ENCODE data around the gene SH2D6.

Gene SH2D6

DNA sequence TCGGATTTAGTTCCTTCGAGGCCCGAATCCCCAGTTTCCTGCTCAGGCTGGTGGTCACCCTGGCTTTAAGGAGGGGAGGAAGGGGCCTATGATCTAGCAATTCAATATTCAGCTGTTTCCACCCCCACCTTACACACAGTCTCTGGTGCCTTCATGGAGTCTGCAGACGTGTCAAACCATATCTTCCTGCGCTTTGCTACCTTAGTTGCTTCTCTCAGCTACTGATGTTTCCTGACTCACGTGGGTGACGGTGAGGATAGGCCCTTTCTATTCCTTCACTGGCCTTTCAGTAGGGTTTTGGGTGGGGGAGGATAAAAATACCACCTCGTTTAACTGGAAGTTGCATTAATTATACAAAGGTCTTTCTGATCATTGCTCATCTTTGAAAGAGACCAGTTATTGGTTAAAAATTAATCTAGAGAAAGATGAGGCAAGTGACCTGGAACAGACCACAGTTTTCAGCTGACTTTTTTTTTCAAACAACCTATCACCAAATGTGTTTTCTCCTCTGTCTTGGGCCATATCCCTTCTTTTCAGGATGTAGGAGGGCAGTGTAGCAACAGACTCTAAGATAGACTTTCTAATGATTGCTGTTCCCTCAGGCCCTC, 49.7 kb downstream of the SH2D6 start:
- TF ChIP-seq, protein P1, sequence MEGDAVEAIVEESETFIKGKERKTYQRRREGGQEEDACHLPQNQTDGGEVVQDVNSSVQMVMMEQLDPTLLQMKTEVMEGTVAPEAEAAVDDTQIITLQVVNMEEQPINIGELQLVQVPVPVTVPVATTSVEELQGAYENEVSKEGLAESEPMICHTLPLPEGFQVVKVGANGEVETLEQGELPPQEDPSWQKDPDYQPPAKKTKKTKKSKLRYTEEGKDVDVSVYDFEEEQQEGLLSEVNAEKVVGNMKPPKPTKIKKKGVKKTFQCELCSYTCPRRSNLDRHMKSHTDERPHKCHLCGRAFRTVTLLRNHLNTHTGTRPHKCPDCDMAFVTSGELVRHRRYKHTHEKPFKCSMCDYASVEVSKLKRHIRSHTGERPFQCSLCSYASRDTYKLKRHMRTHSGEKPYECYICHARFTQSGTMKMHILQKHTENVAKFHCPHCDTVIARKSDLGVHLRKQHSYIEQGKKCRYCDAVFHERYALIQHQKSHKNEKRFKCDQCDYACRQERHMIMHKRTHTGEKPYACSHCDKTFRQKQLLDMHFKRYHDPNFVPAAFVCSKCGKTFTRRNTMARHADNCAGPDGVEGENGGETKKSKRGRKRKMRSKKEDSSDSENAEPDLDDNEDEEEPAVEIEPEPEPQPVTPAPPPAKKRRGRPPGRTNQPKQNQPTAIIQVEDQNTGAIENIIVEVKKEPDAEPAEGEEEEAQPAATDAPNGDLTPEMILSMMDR (IDR thresholded peaks at IDR 0.05; ENCODE audit: extremely low read depth, missing control alignments), result no peak
- no peak for DNase-seq (ENCODE audit: low spot score)

DNA sequence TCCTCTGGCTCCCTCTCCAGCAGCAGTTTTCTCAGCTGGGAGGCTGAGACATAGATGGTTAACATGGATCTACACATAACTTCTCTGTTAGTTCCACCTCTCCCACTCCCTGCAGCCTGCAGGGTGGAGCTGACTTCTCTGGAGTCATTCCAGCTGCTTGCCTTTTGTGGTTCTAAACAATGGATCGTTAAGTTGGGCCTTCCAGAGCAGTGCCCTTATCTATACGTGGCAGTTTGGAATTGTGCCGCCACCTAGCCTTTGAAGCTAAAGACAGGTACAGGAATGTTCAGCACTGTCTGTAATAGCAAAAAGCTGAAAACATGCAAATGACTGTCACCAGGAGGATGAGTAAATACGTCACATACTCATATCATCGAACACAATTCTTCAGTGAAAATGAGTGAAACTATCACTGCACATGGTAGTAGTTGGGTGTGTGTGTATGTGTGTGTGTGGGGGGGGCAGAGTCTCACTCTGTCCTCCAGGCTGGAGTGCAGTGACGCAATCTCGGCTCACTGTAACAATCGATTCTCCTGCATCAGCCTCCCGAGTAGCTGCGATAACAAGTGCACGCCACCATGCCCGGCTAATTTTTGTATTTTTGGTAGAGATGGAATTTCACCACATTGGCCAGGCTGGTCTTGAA, 50.3 kb downstream of the SH2D6 start:
- DNase-seq (ENCODE audit: low spot score), result no peak

GRCh38 chr2:85470850-85471800, 52.6 kb downstream of the SH2D6 start:
- DNase-seq (ENCODE audit: low spot score), result no peak
- TF ChIP-seq, protein P1 (IDR thresholded peaks at IDR 0.05; ENCODE audit: extremely low read depth, missing control alignments), result no peak

More for the DNA sequence above, 50.3 kb downstream of the SH2D6 start:
- TF ChIP-seq, protein P1 (IDR thresholded peaks at IDR 0.05; ENCODE audit: extremely low read depth, missing control alignments), result no peak

GRCh38 chr2:85472261-85472660, 53.7 kb downstream of the SH2D6 start:
- TF ChIP-seq, protein P1 (IDR thresholded peaks at IDR 0.05; ENCODE audit: extremely low read depth, missing control alignments), result no peak
- no peak for DNase-seq (ENCODE audit: low spot score)

DNA sequence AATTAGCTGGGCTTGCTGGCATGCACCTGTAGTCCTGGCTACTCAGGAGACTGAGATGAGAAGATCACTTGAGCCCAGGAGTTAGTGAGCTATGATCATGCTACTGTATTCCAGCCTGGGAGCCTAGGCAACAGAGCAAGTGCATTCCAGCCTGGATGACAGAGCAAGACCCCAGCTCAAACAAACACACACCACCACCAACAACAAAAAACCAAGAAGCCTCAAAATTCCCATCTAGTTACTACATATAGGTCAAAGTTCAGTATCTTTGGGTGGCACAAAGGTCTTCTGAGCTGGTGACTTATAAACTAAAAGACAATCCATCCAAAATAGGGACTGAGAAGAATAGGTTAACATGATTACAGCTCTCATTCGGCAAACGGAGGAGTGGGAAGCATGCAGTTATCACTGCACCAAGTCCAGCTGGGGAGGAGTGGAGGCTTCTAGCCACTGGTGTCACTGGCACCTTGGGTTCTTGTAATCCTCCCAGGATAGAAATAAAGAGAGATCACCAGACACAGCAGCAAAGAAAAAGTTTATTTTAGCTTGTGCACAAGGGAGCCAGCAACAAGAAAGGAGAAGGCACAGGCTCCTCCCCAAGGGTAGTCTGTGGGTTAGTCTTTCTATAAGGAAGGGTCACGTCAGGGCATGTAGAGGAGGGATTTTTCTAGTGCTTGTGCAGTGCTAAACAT, 57.4 kb downstream of the SH2D6 start:
- TF ChIP-seq, protein P1 (IDR thresholded peaks at IDR 0.05; ENCODE audit: extremely low read depth, missing control alignments), result no peak
- no peak for DNase-seq (ENCODE audit: low spot score)

DNA sequence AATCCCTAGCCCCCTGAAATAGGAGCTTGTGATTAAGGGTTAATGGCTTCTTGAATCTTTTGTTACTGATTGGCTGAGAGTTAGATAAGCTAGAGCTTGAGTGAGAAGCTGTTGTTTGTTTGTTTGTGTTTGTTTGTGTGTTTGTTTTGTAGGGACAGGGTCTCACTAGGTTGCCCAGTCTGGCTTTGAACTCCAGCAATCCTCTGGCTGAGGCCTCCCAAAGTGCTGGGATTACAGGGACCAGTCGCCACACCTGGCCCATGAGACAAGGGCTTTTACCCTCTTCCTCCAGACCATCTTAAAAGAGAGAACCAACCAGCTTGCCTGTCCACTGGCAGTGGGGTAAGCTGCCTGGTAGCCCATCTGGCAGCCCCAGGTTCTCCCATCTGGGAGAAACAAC, 58.1 kb downstream of the SH2D6 start:
- TF ChIP-seq, protein P1 (IDR thresholded peaks at IDR 0.05; ENCODE audit: extremely low read depth, missing control alignments), result no peak
- no peak for DNase-seq (ENCODE audit: low spot score)
